ENCODE results near the gene SENP7.

Gene SENP7

DNA sequence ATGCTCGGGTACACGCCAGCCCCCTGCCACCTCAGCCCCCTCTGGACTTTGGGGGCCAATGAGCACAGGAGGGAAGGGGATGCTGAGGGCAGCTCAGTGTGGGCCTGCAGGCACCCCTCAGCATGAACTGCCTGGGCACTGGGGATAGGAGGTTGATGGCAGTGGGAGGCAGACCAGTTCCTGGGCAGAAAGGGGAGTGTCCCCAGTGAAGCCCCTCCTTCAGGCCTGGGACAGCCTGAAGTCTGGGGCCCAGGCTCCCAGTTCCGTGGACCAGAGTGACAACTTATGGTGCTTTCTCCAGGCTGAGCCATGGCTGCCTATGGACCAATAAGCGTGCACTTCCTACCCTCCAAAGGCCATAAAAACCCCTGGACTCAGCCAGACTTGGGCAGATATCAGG is 129.4 kb downstream of the SENP7 start:
- TF ChIP-seq, protein P1, sequence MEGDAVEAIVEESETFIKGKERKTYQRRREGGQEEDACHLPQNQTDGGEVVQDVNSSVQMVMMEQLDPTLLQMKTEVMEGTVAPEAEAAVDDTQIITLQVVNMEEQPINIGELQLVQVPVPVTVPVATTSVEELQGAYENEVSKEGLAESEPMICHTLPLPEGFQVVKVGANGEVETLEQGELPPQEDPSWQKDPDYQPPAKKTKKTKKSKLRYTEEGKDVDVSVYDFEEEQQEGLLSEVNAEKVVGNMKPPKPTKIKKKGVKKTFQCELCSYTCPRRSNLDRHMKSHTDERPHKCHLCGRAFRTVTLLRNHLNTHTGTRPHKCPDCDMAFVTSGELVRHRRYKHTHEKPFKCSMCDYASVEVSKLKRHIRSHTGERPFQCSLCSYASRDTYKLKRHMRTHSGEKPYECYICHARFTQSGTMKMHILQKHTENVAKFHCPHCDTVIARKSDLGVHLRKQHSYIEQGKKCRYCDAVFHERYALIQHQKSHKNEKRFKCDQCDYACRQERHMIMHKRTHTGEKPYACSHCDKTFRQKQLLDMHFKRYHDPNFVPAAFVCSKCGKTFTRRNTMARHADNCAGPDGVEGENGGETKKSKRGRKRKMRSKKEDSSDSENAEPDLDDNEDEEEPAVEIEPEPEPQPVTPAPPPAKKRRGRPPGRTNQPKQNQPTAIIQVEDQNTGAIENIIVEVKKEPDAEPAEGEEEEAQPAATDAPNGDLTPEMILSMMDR (IDR thresholded peaks at IDR 0.05; ENCODE audit: low read depth, low read length), result no peak
- no peak for TF ChIP-seq EZH2phosphoT487 (IDR thresholded peaks at IDR 0.05; ENCODE audit: low read depth)
- Histone ChIP-seq H3K36me3 (replicated peaks; ENCODE audit: low read depth, low read length) (peaks cover 10% of the 10 kb centered on the region), H3K9ac (ENCODE audit: low read length) (no peak overlapping the region), H3K4me2 (ENCODE audit: low read length) (no peak overlapping the region), H3K4me1 (ENCODE audit: low read length) (peaks cover 31% of the 10 kb centered on the region), H3K27ac (ENCODE audit: low read length) (no peak overlapping the region), H3K4me3 (ENCODE audit: low read length) (no peak overlapping the region), H3K27me3 (ENCODE audit: low read depth, low read length) (no peaks in the 10 kb centered on the region), H3K9me3 (ENCODE audit: insufficient read depth, low read length) (peaks cover 5% of the 10 kb centered on the region; the same call in 1 of the 2 replicates), H2AFZ (ENCODE audit: low read depth, low read length) (no peak overlapping the region), H3K79me2 (ENCODE audit: low read length) (peaks cover 8% of the 10 kb centered on the region), H4K20me1 (ENCODE audit: insufficient read depth, low read length) (0 out of 2 replicates have a peak, but pooled peaks cover 3% of the 10 kb centered on the region)

- TF ChIP-seq, protein P1 (IDR thresholded peaks at IDR 0.05; ENCODE audit: low read depth, low read length), result no peak
- TF ChIP-seq EZH2phosphoT487 (IDR thresholded peaks at IDR 0.05; ENCODE audit: low read depth), result no peak
- H2AFZ ChIP-seq (ENCODE audit: low read depth, low read length), result no peak overlapping the region
- H3K36me3 ChIP-seq (replicated peaks; ENCODE audit: low read depth, low read length), result peaks cover 12% of the 10 kb centered on the region
- H3K9ac ChIP-seq (ENCODE audit: low read length), result no peak overlapping the region
- H3K27me3 ChIP-seq (ENCODE audit: low read depth, low read length), result no peaks in the 10 kb centered on the region
- peaks cover 10% of the 10 kb centered on the region; the same call in 1 of the 2 replicates for H3K9me3 ChIP-seq (ENCODE audit: insufficient read depth, low read length)
- no peak overlapping the region for H3K4me3 ChIP-seq (ENCODE audit: low read length)
- no peak overlapping the region for H3K27ac ChIP-seq (ENCODE audit: low read length)
- H3K4me1 ChIP-seq (ENCODE audit: low read length), result peaks cover 34% of the 10 kb centered on the region
- peaks cover 6% of the 10 kb centered on the region for H3K79me2 ChIP-seq (ENCODE audit: low read length)
- H3K4me2 ChIP-seq (ENCODE audit: low read length), result no peak overlapping the region
- H4K20me1 ChIP-seq (ENCODE audit: insufficient read depth, low read length), result 0 out of 2 replicates have a peak, but pooled peaks cover 3% of the 10 kb centered on the region
Observed at GRCh38 chr3:101383156-101383575, 129.8 kb downstream of the SENP7 start.

GRCh38 chr3:101381809-101382208 is 131.2 kb downstream of the SENP7 start:
- Histone ChIP-seq H3K36me3 (replicated peaks; ENCODE audit: low read depth, low read length) (peaks cover 13% of the 10 kb centered on the region), H3K27me3 (ENCODE audit: low read depth, low read length) (no peaks in the 10 kb centered on the region), H4K20me1 (ENCODE audit: insufficient read depth, low read length) (0 out of 2 replicates have a peak, but pooled peaks cover 3% of the 10 kb centered on the region), H3K4me2 (ENCODE audit: low read length) (no peak overlapping the region), H3K27ac (ENCODE audit: low read length) (no peak overlapping the region), H3K9ac (ENCODE audit: low read length) (no peak overlapping the region), H2AFZ (ENCODE audit: low read depth, low read length) (no peak overlapping the region), H3K9me3 (ENCODE audit: insufficient read depth, low read length) (peaks cover 15% of the 10 kb centered on the region; the same call in 1 of the 2 replicates), H3K4me3 (ENCODE audit: low read length) (no peak overlapping the region), H3K79me2 (ENCODE audit: low read length) (no peaks in the 10 kb centered on the region; the same call in 1 of the 2 replicates), H3K4me1 (ENCODE audit: low read length) (peaks cover 44% of the 10 kb centered on the region)
- no peak for TF ChIP-seq EZH2phosphoT487 (IDR thresholded peaks at IDR 0.05; ENCODE audit: low read depth)
- TF ChIP-seq, protein P1 (IDR thresholded peaks at IDR 0.05; ENCODE audit: low read depth, low read length), result peak; percentile 71

GRCh38 chr3:101379658-101380376 is 133.2 kb downstream of the SENP7 start:
- peak overlapping the region; percentile 27 for H3K4me3 ChIP-seq (ENCODE audit: low read length)
- no peak overlapping the region for H2AFZ ChIP-seq (ENCODE audit: low read depth, low read length)
- 0 out of 2 replicates have a peak, but pooled peaks cover 3% of the 10 kb centered on the region for H4K20me1 ChIP-seq (ENCODE audit: insufficient read depth, low read length)
- no peaks in the 10 kb centered on the region; the same call in 1 of the 2 replicates for H3K79me2 ChIP-seq (ENCODE audit: low read length)
- H3K27me3 ChIP-seq (ENCODE audit: low read depth, low read length), result no peaks in the 10 kb centered on the region
- H3K9me3 ChIP-seq (ENCODE audit: insufficient read depth, low read length), result peaks cover 15% of the 10 kb centered on the region; the same call in 1 of the 2 replicates
- peaks cover 13% of the 10 kb centered on the region for H3K36me3 ChIP-seq (replicated peaks; ENCODE audit: low read depth, low read length)
- peak overlapping the region; percentile 12; the same call in 1 of the 2 replicates for H3K9ac ChIP-seq (ENCODE audit: low read length)
- peaks cover 35% of the 10 kb centered on the region for H3K4me1 ChIP-seq (ENCODE audit: low read length)
- peak overlapping the region; percentile 61 for H3K4me2 ChIP-seq (ENCODE audit: low read length)
- H3K27ac ChIP-seq (ENCODE audit: low read length), result peak overlapping the region; percentile 82
- TF ChIP-seq, protein P1 (IDR thresholded peaks at IDR 0.05; ENCODE audit: low read depth, low read length), result no peak
- peak; percentile 83 for TF ChIP-seq EZH2phosphoT487 (IDR thresholded peaks at IDR 0.05; ENCODE audit: low read depth)
